ENCODE data around the gene ZBED4.

Gene ZBED4

DNA sequence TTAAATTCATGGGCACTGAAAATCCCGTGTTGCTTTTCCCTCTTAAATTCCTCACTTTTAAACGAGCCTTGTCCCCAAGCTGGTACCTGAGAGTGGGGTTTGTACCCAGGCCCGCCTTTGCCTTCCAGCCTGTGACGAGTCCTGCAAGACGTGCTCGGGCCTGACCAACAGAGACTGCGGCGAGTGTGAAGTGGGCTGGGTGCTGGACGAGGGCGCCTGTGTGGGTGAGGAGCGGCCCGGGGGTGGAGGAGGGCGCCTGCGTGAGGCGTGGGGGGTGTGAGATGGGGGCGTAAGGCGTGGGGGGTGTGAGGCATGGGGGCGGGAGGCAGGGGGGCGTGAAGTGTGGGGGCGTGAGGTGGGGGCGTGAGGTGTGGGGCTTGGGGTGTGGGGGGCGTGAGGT is 68.8 kb downstream of the ZBED4 start:
- DNase-seq (ENCODE audit: low spot score): no peak

DNA sequence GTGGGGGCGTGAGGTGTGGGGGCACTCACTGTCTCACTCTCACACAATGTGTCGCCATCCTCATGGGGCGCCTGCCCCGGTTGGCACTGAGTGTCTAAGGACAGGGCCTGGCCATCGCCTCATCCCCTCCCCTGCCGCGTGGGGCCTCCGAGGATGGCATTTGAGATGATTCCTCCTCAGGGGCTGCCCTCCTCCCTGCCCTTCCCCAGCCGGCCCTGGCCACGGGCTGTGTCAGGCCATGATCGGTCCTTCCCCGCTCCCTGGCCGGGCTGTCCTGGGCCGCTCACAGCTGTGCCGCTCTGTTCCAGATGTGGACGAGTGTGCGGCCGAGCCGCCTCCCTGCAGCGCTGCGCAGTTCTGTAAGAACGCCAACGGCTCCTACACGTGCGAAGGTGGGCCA is 69.3 kb downstream of the ZBED4 start:
- DNase-seq (ENCODE audit: low spot score): no peak

DNA sequence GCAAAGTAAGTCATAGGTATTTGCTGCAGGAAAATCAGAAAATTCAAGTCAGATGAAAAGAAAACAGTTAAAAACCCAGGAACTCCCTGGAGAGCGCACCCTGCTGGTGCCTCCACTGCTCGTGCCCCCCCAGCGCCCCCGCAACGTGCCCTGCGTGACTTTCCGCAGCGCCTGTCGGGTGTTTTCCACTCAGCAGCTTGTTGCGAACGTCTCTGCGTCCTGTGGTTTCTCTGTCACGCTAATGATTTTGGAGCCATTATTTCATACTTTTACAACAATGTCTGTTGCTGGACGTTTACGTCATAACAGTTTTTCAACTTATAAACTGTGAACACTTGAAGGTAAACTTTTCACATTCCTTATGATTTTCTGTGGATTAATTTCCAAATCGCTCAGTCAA is 69.8 kb downstream of the ZBED4 start:
- DNase-seq (ENCODE audit: low spot score): no peak

DNA sequence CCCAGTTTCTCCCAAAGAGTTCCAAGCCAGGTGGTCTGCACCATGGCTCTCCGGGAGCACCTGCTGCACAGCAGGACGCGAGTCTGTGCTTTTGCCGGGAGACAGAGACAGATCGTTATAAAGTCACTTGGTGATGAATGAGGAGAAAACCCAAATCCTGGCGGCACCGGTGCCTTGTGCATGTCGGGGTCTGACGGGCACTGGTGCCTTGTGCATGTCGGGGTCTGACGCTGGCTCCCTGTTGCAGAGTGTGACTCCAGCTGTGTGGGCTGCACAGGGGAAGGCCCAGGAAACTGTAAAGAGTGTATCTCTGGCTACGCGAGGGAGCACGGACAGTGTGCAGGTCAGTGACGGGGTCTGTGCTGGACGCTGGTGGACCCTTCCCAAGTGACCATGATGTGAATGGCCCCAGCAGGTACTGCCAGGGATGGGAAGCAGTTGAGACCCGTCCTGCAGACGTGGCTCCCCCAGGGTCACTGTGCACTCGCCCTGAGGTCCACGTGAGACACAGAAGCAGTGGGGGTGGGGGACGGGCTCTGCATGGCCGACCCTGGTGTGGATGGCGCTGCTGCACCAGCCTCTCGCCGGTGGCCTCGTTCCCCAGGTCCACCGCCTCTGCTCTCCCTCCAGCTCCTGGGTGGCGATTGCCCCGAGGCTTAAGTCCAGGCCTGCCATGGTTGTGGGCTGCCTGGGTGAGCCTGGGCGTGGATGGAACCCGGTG is 70.6 kb downstream of the ZBED4 start:
- no peak for DNase-seq (ENCODE audit: low spot score)

GRCh38 chr22:49925525-49926128 is 72.0 kb downstream of the ZBED4 start:
- DNase-seq (ENCODE audit: low spot score): no peak

DNA sequence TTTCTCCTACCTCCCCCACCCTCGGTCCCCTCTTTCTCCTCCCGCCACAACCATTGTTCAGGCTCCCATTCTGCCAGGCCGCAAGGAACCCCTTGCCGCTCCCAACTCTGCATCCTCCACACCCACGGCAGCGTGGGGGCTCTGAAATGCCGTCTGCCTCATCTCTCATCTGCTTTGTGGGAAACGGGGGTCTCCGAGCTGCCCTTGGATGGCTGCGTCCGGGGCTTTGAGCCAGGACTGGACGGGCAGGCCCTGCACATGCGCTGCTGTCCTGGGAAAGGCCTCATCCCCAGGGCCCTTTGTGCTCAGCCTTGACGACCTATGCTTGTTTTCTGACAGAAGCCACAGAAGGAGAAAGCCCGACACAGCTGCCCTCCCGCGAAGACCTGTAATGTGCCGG is 73.3 kb downstream of the ZBED4 start:
- DNase-seq (ENCODE audit: low spot score): no peak

DNA sequence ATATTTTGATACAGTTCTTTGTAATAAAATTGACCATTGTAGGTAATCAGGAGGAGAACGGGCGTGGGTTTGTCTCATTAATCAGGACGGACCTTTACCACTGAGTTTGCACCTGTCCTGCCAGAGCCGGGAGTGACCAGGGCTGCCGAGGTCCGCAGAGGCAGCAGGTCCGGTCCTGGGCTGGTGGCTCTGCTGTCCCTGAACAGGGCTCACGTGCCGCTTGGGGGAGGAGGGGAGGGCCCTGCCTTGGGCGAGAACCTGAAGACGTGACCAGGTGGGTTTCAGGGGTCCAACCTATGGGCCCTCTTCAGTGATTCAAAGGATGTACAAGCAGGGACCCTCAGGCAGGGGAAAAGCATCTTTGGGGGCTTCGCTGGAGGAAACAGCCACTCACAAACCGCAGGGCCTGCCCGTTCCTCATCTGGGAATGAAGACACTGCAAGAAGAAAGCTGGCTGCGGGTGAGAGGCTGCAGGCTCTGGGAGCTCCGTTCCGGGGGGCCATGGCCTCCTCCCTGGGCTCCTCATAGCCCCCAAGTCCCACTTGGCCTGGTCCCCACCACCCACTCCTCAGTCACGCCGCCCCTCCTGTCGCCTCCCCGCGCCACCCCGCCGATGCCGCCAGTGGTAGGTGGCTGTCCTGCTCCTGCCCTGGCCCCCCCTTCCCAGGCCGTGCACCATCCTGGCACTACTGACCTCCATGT is 74.0 kb downstream of the ZBED4 start:
- no peak for DNase-seq (ENCODE audit: low spot score)

DNA sequence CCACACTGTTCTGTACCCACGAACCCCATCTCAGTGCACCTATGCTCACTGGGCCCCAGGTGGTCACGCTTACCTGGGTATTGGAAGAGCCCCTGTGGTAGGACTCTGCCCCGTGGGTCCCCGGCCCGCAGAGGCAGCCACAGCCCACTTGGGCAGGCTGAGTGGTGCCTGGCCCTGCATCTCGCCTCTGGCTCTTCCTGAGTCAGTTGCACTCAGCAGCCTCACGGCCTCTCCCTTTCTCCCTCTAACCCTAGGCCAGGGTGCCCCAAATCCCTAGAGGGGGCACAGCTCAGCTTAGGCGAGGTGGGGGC is 74.5 kb downstream of the ZBED4 start:
- DNase-seq (ENCODE audit: low spot score): no peak

DNA sequence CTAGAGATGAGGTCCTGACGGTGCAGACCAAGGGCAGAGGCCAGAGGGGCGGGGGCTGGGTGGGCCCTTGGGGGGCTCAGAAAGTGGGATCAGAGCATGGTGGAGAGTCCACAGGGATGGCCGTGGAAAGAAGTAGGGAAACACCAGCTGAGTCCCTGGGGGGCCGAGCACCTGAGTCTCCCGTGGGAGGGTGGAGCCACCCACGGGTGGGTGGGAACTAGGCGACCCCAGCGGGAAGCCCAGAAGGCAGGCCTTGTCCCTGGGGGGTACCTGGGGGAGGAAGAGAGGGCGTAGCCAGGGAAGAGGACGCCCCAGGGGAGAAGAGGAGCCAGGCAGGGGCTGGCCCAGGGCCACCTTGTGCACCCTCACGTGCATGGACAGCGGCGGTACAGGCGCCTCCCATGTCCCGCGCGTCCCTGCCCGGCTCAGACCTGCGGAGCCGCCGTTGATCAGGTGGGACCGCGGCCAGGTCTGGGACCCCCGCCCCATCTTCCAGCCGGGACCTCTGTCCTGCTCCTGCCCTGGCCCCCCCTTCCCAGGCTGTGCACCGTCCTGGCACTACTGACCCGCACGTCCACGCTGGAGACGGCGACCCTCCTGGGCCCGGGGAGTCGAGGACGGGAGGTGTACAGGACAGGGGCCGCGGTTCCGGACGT is 75.0 kb downstream of the ZBED4 start:
- no peak for DNase-seq (ENCODE audit: low spot score)

- DNase-seq (ENCODE audit: low spot score): peak; percentile 48
These were observed 75.8 kb downstream of the ZBED4 start for GRCh38 chr22:49929211-49929979.

GRCh38 chr22:49929994-49930575 is 76.4 kb downstream of the ZBED4 start:
- DNase-seq (ENCODE audit: low spot score): no peak

DNA sequence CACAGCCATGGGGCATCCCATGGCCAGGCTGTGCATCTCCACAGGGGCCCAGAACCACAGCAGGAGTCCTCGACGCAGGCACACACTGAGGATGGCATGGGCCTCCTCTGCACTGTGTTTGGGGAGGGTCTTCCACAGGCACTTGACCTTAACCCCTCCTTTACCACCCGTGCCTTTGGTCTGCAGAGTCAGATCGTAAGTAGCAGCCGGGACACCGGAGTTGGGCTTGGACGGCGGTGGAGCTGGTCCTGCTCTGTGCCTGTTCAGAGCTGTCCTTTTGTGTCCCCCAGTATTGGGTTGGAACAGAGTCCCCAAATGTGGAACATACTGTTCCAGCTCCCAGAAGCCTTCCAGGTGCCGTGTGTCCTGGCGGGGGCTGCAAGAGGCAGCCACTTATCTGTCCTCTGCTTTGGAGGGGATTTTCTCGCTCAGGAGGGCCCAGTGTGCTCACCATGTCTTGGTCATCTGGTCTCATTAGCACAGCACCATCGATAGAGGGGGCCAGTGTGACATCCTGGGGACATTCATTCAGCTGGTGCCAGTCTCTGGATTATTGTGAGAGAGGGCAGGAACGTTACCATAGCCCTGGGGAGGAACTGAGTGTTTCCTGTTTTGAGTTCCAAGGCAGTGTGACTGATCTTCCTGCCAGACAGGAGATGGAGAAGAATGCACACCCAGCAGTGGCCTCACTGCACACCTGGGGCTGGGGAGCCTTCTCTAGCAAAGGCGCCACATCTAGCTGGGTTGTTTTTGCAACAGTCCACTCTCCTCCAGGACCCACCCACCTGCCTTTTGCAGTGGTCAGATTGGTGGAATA is 77.2 kb downstream of the ZBED4 start:
- peak; percentile 90 for DNase-seq (ENCODE audit: low spot score)

DNA sequence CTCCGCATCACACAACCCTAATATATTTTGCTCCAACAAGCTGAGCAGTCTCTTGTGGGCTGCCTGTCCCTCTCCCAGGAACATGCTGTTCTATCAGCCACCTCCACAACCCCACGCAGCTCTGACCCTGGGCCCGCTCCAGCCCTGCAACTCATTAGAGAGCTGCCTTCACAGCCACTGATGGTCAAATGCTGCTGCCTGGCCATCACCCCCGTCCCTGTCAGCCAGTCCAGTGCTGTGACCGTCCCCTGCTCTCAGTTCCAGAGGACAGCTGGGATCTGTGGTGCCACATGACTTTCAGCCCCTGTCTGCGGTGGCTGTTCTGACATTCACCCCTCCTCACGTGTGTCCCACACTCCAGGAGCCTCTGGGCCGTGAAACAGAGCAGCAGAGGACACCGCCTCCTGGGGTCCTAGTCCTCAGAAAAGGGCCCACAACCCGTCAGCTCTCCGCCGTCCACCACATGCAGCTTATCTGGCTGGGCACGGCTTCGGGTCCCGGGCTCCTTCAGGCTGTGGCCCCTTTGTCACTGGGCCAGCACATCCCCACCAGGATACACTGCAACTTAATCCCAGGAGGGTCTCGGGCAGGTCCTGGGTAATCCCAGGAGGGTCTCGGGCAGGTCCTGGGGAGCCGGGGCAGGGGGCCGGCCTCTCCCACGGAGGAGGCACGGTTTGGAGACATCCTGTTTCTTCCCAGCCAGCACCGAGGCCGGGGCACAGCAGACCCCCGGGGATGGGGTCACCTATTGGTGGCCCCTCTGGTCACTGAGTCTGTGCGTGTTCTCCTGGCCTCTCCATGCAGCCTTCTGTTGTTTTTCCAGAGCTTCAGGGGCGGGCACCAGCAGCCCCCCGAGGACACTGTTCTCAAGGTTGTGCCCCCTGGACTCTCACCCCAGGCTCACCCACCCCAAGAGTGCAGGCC is 79.9 kb downstream of the ZBED4 start:
- DNase-seq (ENCODE audit: low spot score): no peak

DNA sequence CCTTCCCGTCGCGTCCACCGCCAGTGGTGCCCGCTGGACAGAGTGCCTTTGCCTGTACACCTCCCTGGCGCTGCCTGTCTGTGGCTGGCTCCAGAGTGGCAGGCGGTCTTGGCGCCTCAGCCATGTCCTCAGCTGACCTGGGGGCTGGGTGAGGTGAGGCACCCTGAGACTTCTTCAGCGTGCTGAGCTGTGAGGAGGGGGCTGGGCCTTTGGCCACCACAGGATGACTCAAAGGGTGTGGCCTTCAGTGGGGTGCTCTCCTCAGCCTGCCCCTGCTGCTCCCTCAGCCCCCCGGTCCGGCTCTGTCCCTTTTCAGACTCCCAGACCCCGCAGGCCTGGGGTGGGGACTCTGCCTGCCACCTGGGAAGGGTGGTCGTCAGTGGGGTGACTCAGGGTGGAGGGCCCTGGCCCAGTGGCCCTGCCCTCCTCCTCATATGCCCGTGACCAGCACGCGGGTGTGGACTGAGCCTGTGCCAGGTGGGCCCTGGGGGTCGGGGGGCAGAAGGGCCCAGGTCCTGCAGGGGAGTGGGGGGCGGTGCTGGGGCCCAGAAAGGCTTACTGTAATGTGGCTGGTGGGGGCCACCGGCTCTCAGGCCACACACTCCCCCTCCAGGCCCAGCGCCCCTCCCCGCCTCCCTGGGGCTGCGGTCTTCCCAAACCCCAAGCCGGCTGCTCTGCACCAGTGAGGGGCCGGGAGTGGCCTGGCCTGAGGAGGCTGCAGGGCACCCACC is 80.7 kb downstream of the ZBED4 start:
- peak; percentile 70 for DNase-seq (ENCODE audit: low spot score)

DNA sequence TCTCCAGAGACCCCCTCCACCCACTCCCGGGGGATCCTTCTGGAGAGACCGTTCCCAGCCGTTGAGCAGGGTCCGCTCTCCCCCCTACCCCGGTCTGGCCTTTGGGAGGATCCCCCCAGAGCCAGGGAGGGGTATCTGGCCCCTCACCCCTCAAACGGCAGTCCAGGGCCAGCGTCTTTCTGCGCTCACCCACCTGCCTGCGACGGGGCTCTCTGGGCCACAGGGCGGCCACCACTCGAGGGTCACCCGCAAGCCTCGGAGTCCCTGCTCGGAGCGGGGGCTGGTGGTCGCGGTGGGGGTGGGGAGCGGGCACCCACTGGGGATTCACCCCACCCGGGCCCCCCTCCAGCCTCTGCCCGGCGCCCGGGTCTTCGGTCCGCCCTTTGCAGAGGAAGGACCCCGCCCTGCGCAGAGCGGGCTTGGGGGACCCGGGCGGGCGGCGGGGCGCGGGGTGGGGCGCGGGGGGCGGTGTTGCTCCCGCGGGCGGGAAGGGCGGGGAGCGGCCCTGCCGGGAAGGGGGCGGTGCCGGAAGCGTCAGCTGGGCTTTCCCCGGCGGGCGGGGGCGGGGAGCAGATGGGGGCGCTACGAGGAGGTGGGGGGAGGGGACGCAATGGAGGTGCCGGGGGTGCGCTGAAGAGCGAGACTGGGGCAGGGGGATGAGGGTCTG is 81.4 kb downstream of the ZBED4 start:
- peak; percentile 44 for DNase-seq (ENCODE audit: low spot score)

- DNase-seq (ENCODE audit: low spot score): no peak
These were observed 81.9 kb downstream of the ZBED4 start for GRCh38 chr22:49935561-49935960.

- DNase-seq (ENCODE audit: low spot score): peak; percentile 93
These were observed 82.7 kb downstream of the ZBED4 start for GRCh38 chr22:49936018-49936972.
